ENCODE results near the gene TOP1. TPM values are rescaled to one million over a fixed set of nuclear protein-coding genes. Genes with fewer than 3 reads are reported as not detected.

TOP1 gene
- total RNA-seq, result 10 to 100 TPM; 64.3 to 65.7 TPM
- long read RNA-seq, transcript TOP1-201 (21 exons, 3,738 nt), result major isoform, 11 of 38 reads
- long read RNA-seq, partial matches to known transcripts, result 26 of 38 reads
- long read RNA-seq, other reads (novel, unspliced or antisense), result 1 of 38 reads

DNA sequence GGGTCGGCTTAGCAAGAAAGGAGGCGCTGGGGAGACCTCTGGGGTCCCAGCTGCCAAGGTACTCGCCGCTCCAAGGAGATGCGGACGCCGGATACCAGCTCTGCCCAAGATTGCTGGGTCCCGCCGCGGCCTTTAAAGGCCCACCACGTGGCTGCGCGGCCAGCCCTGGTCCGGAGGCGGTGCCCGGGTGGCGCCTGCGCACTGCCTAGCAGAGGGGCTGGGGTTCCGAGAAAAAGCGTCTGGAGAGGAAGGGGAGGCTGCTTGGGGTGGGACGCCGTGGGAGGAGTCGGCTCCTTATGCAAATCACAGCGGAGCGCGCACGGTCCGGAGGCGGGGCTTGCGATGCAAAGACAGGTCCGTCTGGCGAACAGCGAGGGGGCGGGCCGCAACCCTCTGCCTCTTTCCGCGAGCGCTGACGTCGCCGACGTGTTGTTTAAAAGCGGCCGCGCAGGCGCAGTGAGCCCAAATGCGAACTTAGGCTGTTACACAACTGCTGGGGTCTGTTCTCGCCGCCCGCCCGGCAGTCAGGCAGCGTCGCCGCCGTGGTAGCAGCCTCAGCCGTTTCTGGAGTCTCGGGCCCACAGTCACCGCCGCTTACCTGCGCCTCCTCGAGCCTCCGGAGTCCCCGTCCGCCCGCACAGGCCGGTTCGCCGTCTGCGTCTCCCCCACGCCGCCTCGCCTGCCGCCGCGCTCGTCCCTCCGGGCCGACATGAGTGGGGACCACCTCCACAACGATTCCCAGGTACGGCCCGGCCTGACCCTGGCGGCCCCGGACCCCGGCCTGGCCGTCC, at the start of gene TOP1:
Gene TOP1, plus strand, starts transcription at position 464 of the 791 bp plus-strand sequence. Its CDS starts 246 bp downstream, at position 710.
- intact Hi-C loops (cut with DNase I, micrococcal nuclease), result no loop called here
- DNase-seq, result peak; percentile 100
- ATAC-seq, result peak; percentile 96

DNA sequence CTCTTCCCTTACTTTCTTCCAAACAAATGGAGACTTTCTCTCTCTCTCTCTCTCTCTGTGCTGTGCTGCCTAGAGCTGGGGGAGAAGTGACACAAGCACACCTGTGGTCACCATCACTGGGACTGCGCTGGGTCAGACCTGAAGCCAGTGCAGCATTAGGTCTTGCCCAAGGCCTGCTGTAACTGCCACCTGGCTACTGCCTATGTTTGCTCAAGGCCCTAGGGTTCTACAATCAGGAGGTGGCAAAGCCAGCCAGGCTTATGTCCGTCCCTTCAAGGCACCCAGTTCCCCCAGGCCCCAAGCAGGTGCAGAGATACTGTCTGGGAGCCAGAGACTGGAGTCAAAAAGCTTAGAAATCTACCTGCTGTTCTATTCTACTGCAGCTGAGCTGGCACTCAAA, 49.4 kb upstream of the TOP1 start:
- DNase-seq, result no peak
- no peak for ATAC-seq
- intact Hi-C loops (cut with DNase I, micrococcal nuclease), result no loop called here

DNA sequence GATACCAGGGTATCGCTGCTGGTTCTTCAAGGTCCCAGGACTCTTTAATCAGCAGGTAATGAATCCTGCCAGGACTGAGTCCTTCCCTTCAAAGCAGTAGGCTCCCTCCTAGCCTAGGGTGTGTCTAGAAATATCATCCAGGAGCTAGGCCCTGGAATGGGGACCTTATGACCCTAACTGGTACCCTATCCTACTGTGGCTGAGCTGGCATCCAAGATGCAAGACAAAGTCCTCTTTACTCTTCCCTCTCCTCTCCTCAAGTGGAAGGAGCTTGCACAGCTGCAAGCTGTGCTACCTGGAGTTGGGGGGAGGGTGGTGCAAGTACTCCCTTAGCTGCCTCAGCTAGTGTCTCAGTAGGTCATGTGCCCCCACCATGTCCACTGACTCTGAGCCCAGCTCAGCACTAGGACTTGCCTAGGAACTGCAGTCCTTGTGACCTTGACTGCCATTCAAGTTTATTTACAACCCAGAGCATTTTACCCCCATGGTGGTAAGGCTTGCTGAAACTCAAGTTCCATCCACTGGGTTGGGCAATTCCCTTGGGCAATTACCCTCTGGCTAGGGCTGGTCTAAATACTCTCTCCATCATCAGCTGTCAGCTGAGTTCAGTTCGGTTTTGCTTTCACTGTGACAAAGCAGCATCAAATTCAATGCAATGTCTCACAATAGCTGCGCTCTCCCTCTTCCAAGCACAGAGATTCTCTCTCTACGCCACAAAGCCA, 48.4 kb upstream of the TOP1 start:
- no peak for DNase-seq
- intact Hi-C loops (cut with DNase I, micrococcal nuclease), result no loop called here
- no peak for ATAC-seq

DNA sequence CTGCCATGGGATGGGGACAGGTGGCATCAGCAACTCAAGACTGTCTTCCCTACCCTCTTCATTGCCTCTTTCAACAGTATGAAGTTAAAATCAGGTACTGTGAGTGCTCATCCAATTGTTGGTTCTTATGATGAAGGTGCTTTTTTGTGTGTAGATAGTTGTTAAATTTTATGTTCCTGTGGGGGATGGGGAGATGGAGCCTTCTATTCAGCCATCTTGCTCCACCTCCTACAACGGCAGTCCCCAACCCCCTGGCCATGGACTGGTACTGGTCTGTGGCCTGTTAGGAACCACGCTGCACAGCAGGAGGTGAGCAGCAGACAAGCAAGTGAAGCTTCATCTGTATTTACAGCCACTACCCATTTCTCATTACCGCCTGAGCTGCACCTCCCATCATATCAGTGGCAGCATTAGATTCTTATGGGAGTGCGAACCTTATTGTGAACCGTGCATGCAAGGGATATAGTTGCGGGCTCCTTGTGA, 47.8 kb upstream of the TOP1 start:
- intact Hi-C loops (cut with DNase I, micrococcal nuclease), result no loop called here
- ATAC-seq (no peak), DNase-seq (no peak)

DNA sequence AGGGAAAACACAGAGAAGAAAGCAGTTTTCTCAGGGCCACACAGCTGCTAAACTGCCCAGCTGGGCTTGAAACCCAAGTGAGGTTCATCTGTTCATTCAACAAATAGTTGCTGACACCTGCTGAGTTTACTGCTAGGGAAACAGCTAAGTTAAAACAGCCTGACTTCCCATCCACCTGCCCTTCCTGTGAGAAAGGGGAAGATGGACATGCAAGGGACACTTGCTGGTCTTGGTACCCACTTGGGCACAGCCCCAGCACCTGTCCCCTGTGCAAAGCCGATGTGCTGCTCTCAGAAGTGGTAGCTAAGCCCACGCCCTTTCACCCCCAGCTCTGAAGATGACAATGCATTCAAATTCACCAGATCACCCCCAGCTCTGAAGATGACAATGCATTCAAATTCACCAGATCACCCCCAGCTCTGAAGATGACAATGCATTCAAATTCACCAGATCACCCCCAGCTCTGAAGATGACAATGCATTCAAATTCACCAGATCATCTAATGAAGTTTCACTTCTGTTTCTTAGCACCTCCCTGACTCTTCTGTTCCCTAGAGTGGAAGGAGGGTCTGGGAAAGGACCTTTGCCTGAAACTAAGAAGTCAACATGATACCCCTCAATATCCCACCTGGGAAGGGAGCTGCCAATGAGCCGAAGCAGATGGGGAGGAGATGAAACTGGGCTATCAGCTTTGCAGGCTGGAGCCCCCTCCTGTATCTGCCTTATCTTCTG, 46.0 kb upstream of the TOP1 start:
- intact Hi-C loops (cut with DNase I, micrococcal nuclease), result no loop called here

DNA sequence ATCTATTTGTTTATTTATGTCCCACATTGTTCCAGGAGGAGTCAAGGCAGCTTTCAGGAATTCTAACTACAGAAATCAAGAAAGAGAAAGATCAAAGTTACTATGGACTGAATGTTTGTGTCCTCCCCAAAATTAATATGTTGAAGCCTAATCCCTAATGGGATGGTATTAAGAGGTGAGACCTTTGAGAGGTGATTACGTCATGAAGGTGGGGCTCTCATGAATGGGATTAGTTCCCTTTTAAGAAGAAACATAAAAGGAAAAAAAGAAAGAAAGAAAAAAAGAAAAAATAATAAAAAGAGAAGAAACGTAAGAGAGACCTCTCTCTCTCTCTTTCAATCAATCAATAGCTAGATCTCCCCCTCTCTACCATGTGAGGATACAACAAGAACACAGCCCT, 44.7 kb upstream of the TOP1 start:
- ATAC-seq, result no peak
- intact Hi-C loops (cut with DNase I, micrococcal nuclease), result no loop called here
- DNase-seq, result no peak

More for the DNA sequence above, 46.0 kb upstream of the TOP1 start:
- no peak for DNase-seq
- ATAC-seq, result no peak

DNA sequence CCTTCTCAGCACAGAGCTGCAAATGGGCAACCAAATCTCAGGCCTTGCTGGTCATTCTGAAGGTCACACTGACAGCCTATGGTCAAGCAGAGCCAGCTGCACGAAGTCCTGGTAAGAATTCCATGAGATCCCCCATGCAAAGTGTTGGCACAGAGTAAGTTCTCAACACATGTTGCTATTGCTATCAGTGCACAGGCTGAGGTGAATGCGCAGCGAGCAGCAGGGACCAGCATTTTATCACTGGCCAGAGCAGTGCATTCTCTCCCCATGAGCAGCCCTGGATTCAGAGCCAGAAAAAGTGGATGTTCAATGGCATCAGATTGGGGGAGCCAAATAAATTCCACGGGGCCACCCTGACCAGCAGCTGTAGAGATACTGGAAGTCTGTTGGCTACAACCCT, 44.1 kb upstream of the TOP1 start:
- intact Hi-C loops (cut with DNase I, micrococcal nuclease), result no loop called here
- ATAC-seq (no peak), DNase-seq (no peak)

DNA sequence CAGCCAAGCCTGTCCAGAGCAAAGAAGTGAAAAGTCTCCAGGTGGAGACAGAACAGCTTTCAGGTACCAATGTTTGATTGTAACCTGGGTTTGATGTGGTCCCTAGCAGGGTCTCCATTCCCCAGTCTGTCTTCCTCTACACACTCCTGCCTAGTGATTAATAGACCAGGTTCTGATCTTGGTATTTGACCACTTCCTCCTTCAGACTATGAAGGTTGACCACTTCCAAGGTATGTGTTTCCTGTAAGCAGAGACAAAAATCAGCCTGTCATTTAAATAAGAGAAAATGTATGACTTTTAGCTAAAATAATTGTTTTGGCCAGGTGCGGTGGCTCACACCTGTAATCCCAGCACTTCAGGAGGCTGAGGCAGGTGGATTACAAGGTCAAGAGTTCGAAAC, 41.8 kb upstream of the TOP1 start:
- DNase-seq (no peak), ATAC-seq (no peak)
- intact Hi-C loops (cut with DNase I, micrococcal nuclease), result no loop called here

DNA sequence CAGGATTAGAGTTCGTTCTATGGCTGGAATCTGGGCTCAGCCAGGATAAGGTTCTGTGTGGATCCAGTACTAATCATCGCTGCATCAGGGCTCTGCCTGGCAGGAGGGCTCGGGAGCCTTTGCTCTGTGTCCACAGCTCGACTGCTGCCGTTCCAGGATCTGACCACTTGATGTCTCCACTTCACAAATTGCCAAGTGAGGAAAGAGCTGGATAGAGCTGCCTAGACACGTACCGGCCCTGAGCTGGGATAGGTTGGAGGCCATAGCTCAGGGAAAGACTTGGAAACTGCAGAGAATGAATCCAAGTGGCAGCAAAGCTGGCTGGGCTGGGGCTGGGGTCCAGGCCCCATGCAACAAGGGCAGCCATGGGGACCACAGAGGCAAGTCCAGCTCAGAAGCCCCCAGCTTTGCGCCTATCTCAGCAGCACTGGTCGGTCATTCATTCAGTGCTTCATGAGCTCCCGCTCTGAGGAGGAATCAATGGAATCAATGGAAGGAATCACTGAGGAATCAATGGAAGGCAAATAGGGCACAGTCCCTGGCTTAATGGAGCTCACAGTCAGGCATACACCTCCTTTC, 38.0 kb upstream of the TOP1 start:
- peak; percentile 73 to 83 for DNase-seq
- ATAC-seq, result peak; percentile 99
- intact Hi-C loops (cut with DNase I, micrococcal nuclease), result loop anchor here (5.0 to 10.0 kb wide), 2 partner anchors 104 to 107 kb away; no protein-coding TSS in a partner anchor

DNA sequence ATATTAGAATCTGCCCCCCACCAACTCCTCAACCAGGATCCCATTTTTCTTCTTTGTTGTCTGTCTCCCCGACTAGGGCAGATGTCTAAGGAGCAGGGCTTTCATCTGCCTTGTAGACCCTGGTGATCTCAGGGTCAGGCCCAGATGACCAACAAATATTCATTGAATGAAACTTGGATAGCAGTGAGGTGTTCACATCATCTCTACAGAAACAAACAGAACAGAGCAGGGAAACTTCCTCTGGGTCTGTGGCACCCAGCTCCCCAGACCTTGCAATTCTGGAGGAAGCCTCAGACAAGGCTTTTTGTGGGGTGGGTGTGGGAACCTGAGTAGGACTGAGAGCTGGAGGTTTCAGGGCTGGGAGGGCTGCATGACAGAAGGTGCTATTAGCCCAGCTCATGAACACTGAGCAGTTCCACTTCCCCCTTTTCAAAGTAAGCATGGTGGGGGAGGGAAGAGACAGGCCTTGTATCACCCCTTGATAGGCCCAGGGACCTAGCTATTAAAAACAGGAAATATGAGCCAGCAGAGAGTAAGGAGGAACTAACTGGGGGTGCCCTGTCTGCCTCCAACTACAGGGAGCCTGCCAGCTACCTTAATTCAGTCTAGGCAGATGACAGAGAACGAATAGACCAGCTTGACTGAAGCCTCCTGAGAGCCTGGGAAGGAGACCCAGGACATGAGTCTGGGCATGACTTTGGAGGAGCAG, 37.3 kb upstream of the TOP1 start:
- ATAC-seq (peak; percentile 51), DNase-seq (peak; percentile 36 to 50)
- intact Hi-C loops (cut with DNase I, micrococcal nuclease), result loop anchor here (5.0 to 10.0 kb wide), 2 partner anchors 103 to 106 kb away; no protein-coding TSS in a partner anchor

DNA sequence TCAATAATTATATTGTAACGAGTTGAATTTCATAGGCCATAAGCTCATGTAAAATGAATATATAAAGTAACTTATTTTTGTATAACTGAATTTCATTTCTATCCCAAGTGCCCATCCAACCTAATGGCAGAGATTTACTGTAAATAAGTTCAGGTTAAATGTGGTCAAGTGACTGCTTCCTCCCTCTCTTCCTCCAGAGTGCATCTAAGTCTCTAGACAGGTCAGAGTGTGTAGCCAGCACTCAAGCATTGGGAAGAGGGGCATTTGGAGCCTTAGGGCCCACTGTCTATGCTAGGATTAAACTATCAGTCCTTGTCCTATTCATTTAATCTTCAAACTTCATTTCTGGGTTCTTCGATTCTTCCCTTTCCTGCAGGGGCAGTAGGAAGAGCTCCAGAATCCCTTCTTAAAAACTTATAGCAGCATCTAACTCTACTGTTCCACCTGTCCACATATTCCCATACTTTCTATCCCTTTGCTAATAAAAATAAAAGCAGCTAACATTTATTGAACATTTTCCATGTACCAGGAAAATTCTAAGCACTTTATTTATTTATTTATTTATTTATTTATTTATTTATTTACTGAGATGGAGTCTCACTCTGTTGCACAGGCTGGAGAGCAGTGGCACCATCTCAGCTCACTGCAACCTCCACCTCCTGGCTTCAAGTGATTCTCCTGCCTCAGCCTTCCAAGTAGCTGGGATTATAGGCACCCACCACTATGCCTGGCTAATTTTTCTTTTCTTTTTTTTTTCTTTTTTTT, 36.1 kb upstream of the TOP1 start:
- ATAC-seq, result no peak
- DNase-seq, result no peak
- intact Hi-C loops (cut with DNase I, micrococcal nuclease), result loop anchor here (5.0 to 10.0 kb wide), 2 partner anchors 102 to 105 kb away; no protein-coding TSS in a partner anchor

DNA sequence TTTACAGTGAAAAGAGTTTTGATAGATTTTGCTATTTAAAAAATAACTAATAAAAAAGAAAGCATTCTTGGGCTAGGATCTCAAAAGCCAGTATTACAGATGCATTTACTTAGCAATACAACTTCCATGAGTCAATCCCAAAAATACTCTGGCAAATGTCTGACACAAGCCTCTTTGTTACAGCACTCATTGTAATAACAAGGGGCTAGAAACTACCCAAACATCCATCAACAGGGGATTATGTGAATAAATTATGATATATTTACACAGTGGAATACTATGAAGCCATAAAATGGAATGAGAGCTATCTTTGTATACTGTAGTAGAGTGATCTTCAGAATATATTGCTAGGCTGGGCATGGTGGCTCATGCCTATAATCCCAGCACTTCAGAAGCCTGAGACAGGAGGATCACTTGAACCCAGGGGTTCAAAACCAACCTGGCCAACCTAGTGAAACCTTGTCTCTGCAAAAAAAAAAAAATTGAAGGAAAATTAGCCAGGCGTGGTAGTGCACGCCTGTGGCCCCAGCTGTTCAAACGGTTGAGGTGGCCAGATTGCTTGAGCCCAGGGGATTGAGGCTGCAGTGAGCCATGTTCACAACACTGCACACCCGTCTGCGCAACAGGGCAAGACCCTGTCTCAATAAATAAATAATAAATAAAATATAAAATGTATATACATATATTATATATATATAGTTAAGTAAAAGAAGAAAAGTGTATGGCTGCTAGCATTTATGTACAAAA, 34.7 kb upstream of the TOP1 start:
- ATAC-seq (peak; percentile 32), DNase-seq (no peak)
- intact Hi-C loops (cut with DNase I, micrococcal nuclease), result loop anchor here (5.0 to 10.0 kb wide), 2 partner anchors 101 to 103 kb away; no protein-coding TSS in a partner anchor

DNA sequence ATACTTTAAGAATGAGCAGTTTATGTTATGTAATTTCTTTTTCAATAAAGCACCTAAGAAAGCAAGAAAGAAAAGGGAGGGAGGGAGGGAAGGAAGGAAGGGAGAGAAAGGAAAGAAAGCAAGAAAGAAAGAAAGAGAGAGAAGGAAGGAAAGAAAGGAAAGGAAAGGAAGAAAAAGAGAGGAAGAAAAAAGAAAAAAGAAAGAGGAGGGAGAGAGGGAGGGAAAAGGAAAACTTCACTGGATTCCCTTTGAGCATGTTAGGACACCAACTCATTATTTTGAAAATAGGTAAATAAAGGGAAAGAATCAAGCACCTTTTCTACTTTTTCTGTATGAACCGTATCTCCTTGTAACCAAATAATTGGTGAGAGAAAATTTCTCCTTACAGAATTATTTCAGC, 32.3 kb upstream of the TOP1 start:
- intact Hi-C loops (cut with DNase I, micrococcal nuclease), result loop anchor here in 1 of 2 donors (10.0 kb wide), 1 partner anchor 98 kb away; no protein-coding TSS in a partner anchor
- DNase-seq, result no peak
- ATAC-seq, result no peak

DNA sequence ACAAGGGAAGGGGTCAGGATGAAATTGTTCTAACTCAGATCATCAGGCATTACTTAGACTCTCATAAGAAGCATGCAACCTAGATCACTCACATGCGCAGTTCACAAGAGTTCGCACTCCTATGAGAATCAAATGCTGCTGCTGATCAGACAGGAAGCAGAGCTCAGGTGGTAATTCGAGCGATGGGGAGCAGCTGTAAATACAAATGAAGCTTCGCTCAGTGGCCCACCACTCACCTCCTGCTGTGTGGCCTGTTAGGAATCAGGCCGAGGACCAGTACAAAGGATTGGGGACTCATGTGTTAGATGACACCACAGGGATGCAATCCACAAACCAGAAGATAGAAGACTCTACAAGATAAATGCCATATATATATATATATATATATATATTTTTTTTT, 31.5 kb upstream of the TOP1 start:
- no peak for ATAC-seq
- intact Hi-C loops (cut with DNase I, micrococcal nuclease), result loop anchor here in 1 of 2 donors (10.0 kb wide), 1 partner anchor 98 kb away; no protein-coding TSS in a partner anchor
- DNase-seq, result no peak

DNA sequence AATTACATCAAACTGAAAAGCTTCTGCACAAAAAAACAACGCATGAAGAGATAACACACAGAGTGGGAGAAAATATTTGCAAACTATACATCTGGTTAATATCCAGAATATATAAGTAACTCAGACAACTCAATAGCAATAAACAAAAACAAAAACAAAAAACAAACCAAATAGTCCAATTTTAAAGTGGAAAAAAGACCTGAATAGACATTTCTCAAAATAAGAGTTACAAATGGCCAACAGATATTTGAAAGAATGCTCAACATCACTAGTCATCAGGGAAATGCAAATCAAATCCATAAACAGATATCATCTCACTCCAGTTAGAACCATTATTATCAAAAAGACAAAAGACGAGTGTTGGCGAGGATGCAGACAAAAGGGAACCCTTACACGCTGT, 28.8 kb upstream of the TOP1 start:
- no peak for ATAC-seq
- intact Hi-C loops (cut with DNase I, micrococcal nuclease), result loop anchor here in 1 of 2 donors (10.0 kb wide), 1 partner anchor 95 kb away; no protein-coding TSS in a partner anchor
- DNase-seq, result no peak

DNA sequence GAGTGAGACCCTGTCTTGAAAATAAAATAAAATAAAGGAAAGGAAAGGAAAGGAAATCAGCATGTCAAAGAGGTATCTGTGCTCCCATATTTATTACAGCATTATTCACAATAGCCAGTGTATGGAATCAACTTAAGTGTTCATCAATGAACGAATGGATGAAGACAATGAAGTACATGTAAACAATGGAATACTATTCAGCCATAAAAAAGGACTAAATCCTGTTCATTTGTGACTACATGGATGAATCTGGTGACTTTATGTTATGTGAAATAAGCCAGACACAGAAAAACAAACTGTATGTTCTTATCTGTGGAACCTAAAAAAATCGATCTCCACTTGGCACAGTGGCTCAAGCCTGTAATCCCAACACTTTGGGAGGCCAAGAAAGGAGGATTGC, 28.0 kb upstream of the TOP1 start:
- ATAC-seq (no peak), DNase-seq (no peak)

More for the DNA sequence above, 28.0 kb upstream of the TOP1 start:
- intact Hi-C loops (cut with DNase I, micrococcal nuclease), result no loop called here
